Osteoblast (primary cell): ENCODE results near the gene PLEKHG4B. TPM values are rescaled to one million over a fixed set of nuclear protein-coding genes. Genes with fewer than 3 reads are reported as not detected.
A peak's percentile ranks its signal among the peaks of the same experiment; 100 is the strongest.

ENCODE experiments used
- DNase-seq: peaks from one replicate; pipeline ENCODE4 v3.0.0; 2011; ENCODE audit warnings: low spot score, mixed read lengths; ENCODE audit not compliant: insufficient read length; ENCODE audit errors: missing footprints
- H2AFZ ChIP-seq: 2 replicates; pipeline ENCODE4 v1.6.0; 2011; ENCODE audit warnings: mild to moderate bottlenecking, low read length
- H3K27ac ChIP-seq: 2 replicates; pipeline ENCODE4 v1.5.1; 2011; ENCODE audit warnings: mild to moderate bottlenecking, low read depth, low read length, moderate library complexity
- H3K27me3 ChIP-seq: 2 replicates; pipeline ENCODE4 v1.6.0; 2012; ENCODE audit warnings: mild to moderate bottlenecking, control low read depth, inconsistent platforms, low read length, moderate library complexity; ENCODE audit not compliant: insufficient read depth
- H3K36me3 ChIP-seq: 2 replicates; pipeline ENCODE4 v1.5.1; 2011; ENCODE audit warnings: mild to moderate bottlenecking, low read length, control low read depth, moderate library complexity; ENCODE audit not compliant: insufficient read depth
- H3K4me1 ChIP-seq: 2 replicates; pipeline ENCODE4 v1.5.1; 2011; ENCODE audit warnings: mild to moderate bottlenecking, low read length, control low read depth, moderate library complexity; ENCODE audit not compliant: insufficient read depth
- H3K4me2 ChIP-seq: 2 replicates; pipeline ENCODE4 v1.6.0; 2011; ENCODE audit warnings: mild to moderate bottlenecking, low read length; ENCODE audit not compliant: insufficient read depth
- H3K4me3 ChIP-seq: fragments of 200-600 bp; sonication (generic); 3 replicates; pipeline ENCODE4 v1.5.1; 2012; ENCODE audit warnings: mild to moderate bottlenecking, low read length, inconsistent platforms; ENCODE audit not compliant: insufficient read depth
- H3K79me2 ChIP-seq: 2 replicates; pipeline ENCODE4 v1.6.0; 2012; ENCODE audit warnings: mild to moderate bottlenecking, low read length, control low read depth, inconsistent platforms; ENCODE audit not compliant: insufficient read depth
- H3K9me3 ChIP-seq: 2 replicates; pipeline ENCODE4 v1.5.1; 2011; ENCODE audit warnings: low read depth, low read length, control low read depth
- H4K20me1 ChIP-seq: 2 replicates; pipeline ENCODE4 v1.6.0; 2012; ENCODE audit warnings: mild to moderate bottlenecking, low read length, control low read depth; ENCODE audit not compliant: insufficient read depth
- total RNA-seq: library from RNA; depleted of rRNA; stranded (reverse); fragments of >200 nt; gene quantifications from 2 replicates; pipeline ENCODE4 v1.2.3, GENCODE V29; 2012
- TF ChIP-seq, protein P1 (sequence below): IDR thresholded peaks from 2 replicates; pipeline ENCODE4 v1.5.1; 2011; ENCODE audit warnings: mild to moderate bottlenecking, low read depth, low read length, moderate library complexity; ENCODE audit errors: extremely low read depth

PLEKHG4B gene
- total RNA-seq, 1 donor, result 0.36 TPM

DNA sequence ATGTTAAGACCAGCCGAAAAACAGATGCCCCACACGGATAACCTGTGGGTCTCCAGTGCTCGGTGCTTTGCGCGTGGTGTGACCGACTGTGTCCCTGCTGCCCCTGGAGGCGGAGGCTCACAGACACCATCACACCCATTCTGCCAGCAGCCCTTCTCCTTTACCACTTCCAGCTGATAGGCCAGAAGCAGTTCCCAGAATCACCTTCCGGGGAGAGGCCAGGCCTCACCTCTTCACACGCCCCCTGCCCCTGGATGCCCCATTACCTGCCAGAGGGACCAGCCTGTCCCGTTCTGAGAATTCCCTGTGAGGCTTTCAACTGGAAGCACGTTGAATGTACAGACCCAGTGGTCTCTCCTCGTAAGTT, 77.7 kb downstream of the PLEKHG4B start:
- Histone ChIP-seq H3K4me2 (no peak overlapping the region), H3K4me3 (no peak overlapping the region), H3K36me3 (no peaks in the 10 kb centered on the region), H3K27me3 (no peaks in the 10 kb centered on the region), H4K20me1 (no peaks in the 10 kb centered on the region), H3K27ac (peak overlapping the region; percentile 95), H3K79me2 (no peaks in the 10 kb centered on the region), H2AFZ (no peak overlapping the region), H3K9me3 (no peaks in the 10 kb centered on the region), H3K4me1 (peaks cover 22% of the 10 kb centered on the region)
- TF ChIP-seq, protein P1, sequence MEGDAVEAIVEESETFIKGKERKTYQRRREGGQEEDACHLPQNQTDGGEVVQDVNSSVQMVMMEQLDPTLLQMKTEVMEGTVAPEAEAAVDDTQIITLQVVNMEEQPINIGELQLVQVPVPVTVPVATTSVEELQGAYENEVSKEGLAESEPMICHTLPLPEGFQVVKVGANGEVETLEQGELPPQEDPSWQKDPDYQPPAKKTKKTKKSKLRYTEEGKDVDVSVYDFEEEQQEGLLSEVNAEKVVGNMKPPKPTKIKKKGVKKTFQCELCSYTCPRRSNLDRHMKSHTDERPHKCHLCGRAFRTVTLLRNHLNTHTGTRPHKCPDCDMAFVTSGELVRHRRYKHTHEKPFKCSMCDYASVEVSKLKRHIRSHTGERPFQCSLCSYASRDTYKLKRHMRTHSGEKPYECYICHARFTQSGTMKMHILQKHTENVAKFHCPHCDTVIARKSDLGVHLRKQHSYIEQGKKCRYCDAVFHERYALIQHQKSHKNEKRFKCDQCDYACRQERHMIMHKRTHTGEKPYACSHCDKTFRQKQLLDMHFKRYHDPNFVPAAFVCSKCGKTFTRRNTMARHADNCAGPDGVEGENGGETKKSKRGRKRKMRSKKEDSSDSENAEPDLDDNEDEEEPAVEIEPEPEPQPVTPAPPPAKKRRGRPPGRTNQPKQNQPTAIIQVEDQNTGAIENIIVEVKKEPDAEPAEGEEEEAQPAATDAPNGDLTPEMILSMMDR, result no peak
- no peak for DNase-seq

DNA sequence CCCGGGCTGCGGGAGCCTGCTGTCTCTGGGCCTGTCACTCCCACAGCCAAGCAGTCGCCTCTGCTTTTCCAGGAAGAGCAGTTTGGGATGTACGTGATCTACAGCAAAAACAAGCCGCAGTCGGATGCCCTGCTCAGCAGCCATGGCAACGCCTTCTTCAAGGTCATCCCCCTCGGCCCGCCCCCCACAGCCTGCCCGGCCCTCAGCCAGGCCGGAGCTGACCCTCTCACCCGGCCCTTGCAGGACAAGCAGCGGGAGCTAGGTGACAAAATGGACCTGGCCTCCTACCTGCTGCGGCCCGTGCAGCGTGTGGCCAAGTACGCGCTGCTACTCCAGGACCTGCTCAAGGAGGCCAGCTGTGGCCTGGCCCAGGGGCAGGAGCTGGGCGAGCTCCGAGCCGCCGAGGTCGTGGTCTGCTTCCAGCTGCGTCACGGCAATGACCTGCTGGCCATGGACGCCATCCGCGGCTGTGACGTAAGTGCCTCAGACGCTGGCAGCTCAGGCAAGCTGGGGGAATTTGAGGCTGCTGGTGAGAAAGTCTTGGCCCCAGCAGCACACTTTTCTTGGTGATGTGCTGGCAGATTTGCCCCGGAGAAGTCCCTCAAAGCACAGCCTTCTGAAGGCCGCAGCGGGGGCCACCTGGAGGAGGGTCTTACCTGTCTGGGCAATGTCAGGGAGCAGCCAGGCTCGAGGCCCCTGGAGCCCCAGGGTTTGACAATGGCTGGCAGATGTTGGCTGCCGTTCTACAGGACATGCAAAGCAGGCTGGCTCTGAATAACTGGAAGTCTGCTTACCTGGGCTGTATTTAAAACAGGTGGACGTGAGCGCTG, 79.2 kb downstream of the PLEKHG4B start:
- peak; percentile 75 for DNase-seq
- peaks cover 22% of the 10 kb centered on the region for H3K4me1 ChIP-seq
- H3K27me3 ChIP-seq, result peaks cover 2% of the 10 kb centered on the region
- no peaks in the 10 kb centered on the region for H3K9me3 ChIP-seq
- H3K79me2 ChIP-seq, result no peaks in the 10 kb centered on the region
- H3K4me3 ChIP-seq, result no peak overlapping the region
- no peaks in the 10 kb centered on the region for H3K36me3 ChIP-seq
- H3K4me2 ChIP-seq, result no peak overlapping the region
- TF ChIP-seq, protein P1, result no peak
- H2AFZ ChIP-seq, result no peak overlapping the region
- H3K27ac ChIP-seq, result no peak overlapping the region
- no peaks in the 10 kb centered on the region for H4K20me1 ChIP-seq

DNA sequence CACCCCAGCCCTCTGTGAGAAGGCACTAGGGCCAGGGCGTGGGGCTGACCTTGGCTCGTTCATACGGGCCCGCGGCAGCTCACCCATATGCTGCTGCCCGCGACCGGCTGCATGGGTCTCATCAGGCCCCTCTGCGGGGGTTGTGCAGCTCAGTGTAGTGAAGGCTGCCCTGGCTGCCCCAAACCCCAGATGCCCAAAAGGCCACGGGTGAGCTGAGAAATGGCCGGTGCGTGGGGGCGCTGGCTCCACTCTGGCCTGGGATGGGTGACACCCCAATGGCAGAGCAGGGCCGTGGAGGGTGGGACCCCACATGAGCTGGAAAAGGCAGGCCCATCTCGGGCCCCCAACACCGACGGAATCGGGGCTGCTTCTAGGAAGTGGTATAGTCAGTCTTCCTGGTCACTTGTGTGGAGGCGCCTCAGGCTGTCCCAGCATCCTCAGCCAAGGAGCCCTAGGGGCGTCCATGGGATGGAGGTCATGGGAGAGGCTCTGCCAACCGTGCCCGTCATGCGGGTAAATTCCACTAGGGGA, 79.9 kb downstream of the PLEKHG4B start:
- H4K20me1 ChIP-seq, result no peaks in the 10 kb centered on the region
- H3K36me3 ChIP-seq, result no peaks in the 10 kb centered on the region
- TF ChIP-seq, protein P1, result no peak
- H3K27ac ChIP-seq, result no peak overlapping the region
- peaks cover 22% of the 10 kb centered on the region for H3K4me1 ChIP-seq
- H2AFZ ChIP-seq, result no peak overlapping the region
- no peaks in the 10 kb centered on the region for H3K9me3 ChIP-seq
- H3K4me2 ChIP-seq, result no peak overlapping the region
- no peaks in the 10 kb centered on the region for H3K79me2 ChIP-seq
- DNase-seq, result peak; percentile 62
- H3K4me3 ChIP-seq, result no peak overlapping the region
- H3K27me3 ChIP-seq, result peaks cover 5% of the 10 kb centered on the region

DNA sequence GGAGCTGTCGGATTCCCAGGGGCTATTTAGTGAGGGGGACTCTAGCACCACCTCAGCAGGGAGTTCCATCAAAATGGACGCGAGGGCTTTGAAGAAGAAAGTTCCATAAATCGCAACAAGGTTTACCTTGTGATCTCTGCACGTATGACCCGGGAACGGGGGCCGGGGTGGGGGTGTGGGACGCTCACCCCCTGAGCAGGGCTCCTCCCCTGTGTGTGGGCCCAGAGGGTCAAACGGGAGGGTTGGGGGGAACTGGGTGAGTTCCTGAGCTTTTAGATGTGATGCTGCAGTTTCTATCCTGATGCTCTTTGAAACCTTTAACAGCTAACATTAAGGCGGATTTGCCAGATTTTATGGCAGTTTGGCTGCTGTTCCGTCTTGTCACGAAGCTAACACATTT, 80.5 kb downstream of the PLEKHG4B start:
- Histone ChIP-seq H3K4me3 (no peak overlapping the region), H3K4me1 (peaks cover 22% of the 10 kb centered on the region), H2AFZ (no peak overlapping the region), H3K27me3 (peaks cover 6% of the 10 kb centered on the region), H3K27ac (no peak overlapping the region), H3K4me2 (no peak overlapping the region), H3K79me2 (no peaks in the 10 kb centered on the region), H3K9me3 (no peaks in the 10 kb centered on the region), H3K36me3 (no peaks in the 10 kb centered on the region), H4K20me1 (no peaks in the 10 kb centered on the region)
- no peak for DNase-seq
- TF ChIP-seq, protein P1, result no peak
